Fibroblast of lung (primary cell): ENCODE data around the gene FBXO47. TPM values are rescaled to one million over a fixed set of nuclear protein-coding genes. Genes with fewer than 3 reads are reported as not detected.

Experiments used
- DNase-seq, 2 donors: peaks; one replicate each; pipeline versions ENCODE4 v3.0.0 to v3.0.0-alpha.2; 2010; ENCODE audit warnings: low read depth in 2 of 2
- H2AFZ ChIP-seq: 2 replicates; pipeline ENCODE4 v1.5.1; 2012; ENCODE audit warnings: low read length, control low read depth, inconsistent platforms
- H3K27ac ChIP-seq: 2 replicates; pipeline ENCODE4 v1.5.1; 2011; ENCODE audit warnings: low read length, control low read depth; ENCODE audit not compliant: insufficient read depth
- H3K27me3 ChIP-seq: 2 replicates; pipeline ENCODE4 v1.5.1; 2011; ENCODE audit warnings: mild to moderate bottlenecking, low read length; ENCODE audit not compliant: control insufficient read depth, insufficient read depth
- H3K36me3 ChIP-seq: 2 replicates; pipeline ENCODE4 v1.5.1; 2011; ENCODE audit warnings: low read length; ENCODE audit not compliant: control insufficient read depth, insufficient read depth
- H3K4me1 ChIP-seq: 2 replicates; pipeline ENCODE4 v1.5.1; 2011; ENCODE audit warnings: low read length; ENCODE audit not compliant: control insufficient read depth, insufficient read depth; ENCODE audit errors: extremely low read depth
- H3K4me2 ChIP-seq: 2 replicates; pipeline ENCODE4 v1.5.1; 2011; ENCODE audit warnings: low read length, control low read depth; ENCODE audit not compliant: insufficient read depth; ENCODE audit errors: extremely low read depth
- H3K4me3 ChIP-seq, 4 experiments: fragments of 200-600 bp in 1 of 4; sonication (generic) in 1 of 4; replicated peaks in 1 of 4; 2 replicates each; pipeline ENCODE4 v1.5.1; 2011 to 2016; ENCODE audit warnings: low read length in 4 of 4, low read depth in 3 of 4, mild to moderate bottlenecking in 3 of 4, control low read depth in 2 of 4, inconsistent platforms in 1 of 4, mixed read lengths in 1 of 4; ENCODE audit not compliant: insufficient read depth in 1 of 4; ENCODE audit errors: control extremely low read depth in 1 of 4
- H3K79me2 ChIP-seq: 2 replicates; pipeline ENCODE4 v1.5.1; 2012; ENCODE audit warnings: mild to moderate bottlenecking, low read length, inconsistent platforms; ENCODE audit not compliant: control insufficient read depth, insufficient read depth
- H3K9ac ChIP-seq: 2 replicates; pipeline ENCODE4 v1.5.1; 2011; ENCODE audit warnings: mild to moderate bottlenecking, low read length, control low read depth; ENCODE audit not compliant: insufficient read depth
- H3K9me3 ChIP-seq: 2 replicates; pipeline ENCODE4 v1.5.1; 2012; ENCODE audit warnings: low read depth, low read length; ENCODE audit not compliant: control insufficient read depth, insufficient read depth
- H4K20me1 ChIP-seq: 2 replicates; pipeline ENCODE4 v1.5.1; 2011; ENCODE audit warnings: low read length; ENCODE audit not compliant: control insufficient read depth, insufficient read depth; ENCODE audit errors: extremely low read depth
- CTCF ChIP-seq, 2 donors: IDR thresholded peaks in 1 of 2; conservative IDR thresholded peaks in 1 of 2; 1 replicate in 1 of 2; 2 replicates in 1 of 2; pipeline ENCODE4 v1.5.1; 2011 to 2012; ENCODE audit warnings: low read length in 2 of 2, control low read depth in 1 of 2, inconsistent platforms in 1 of 2, low read depth in 1 of 2, mild to moderate bottlenecking in 1 of 2
- EZH2 ChIP-seq: IDR thresholded peaks from 2 replicates; pipeline ENCODE4 v1.5.1; 2012; ENCODE audit warnings: low read length, control low read depth, mild to moderate bottlenecking; ENCODE audit errors: missing control alignments
- polyA plus RNA-seq, 2 donors: library from polyadenylated mRNA; depleted of rRNA in 1 of 2; stranded (reverse) in 1 of 2; unstranded in 1 of 2; fragments of >200 nt; gene quantifications; 2 replicates each; pipeline ENCODE4 v1.2.1, GENCODE V29; 2011 to 2012; ENCODE audit warnings: missing spikeins in 1 of 2
- total RNA-seq: library from RNA; depleted of rRNA; stranded (reverse); fragments of >200 nt; gene quantifications from 2 replicates; pipeline ENCODE4 v1.2.1, GENCODE V29; 2014

Gene FBXO47
- total and polyA plus RNA-seq, 2 donors (not counting 1 experiment from before 2014, with no cell fraction given): 0.05 to 0.17 TPM

- no peaks in the 10 kb centered on the region for H3K9me3 ChIP-seq
- no peak overlapping the region for H3K27ac ChIP-seq
- H3K4me1 ChIP-seq: peaks cover 32% of the 10 kb centered on the region
- H2AFZ ChIP-seq: no peak overlapping the region
- no peak for DNase-seq
- no peak overlapping the region for H3K4me2 ChIP-seq
- no peaks in the 10 kb centered on the region for H3K27me3 ChIP-seq
- TF ChIP-seq EZH2 (no peak), CTCF (conservative IDR thresholded peaks at IDR 0.05 in 1 of 2, IDR thresholded peaks at IDR 0.05 in 1 of 2; ENCODE audit: low read depth in 1 of 2, low read length in 2 of 2) (no peak)
- no peak overlapping the region for H3K9ac ChIP-seq
- no peaks in the 10 kb centered on the region for H4K20me1 ChIP-seq
- peaks cover 51% of the 10 kb centered on the region for H3K36me3 ChIP-seq
- no peak overlapping the region for H3K4me3 ChIP-seq
- peaks cover 68% of the 10 kb centered on the region for H3K79me2 ChIP-seq
Measured at GRCh38 chr17:38894276-38894675, 72.9 kb downstream of the FBXO47 start.

DNA sequence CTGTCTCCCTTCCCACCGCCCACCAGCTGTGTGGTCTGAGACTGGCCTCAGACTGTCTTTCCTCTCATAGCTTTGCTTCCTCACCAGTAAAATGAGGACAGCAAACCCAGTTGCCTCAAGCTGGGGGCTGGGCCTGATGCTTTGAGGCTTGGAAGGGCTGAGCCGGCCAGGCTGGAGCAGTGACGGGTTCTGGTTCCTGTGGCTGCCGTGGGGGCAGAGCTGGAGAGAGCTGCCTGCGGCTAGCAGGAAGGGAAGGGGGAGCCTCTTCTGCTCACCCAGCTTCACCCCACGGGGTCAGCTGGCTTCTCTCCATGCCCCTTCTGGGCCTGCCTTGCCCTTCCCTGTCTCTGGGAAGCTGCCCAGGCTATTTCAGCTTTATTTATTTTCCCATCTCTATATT, 73.6 kb downstream of the FBXO47 start:
- no peak overlapping the region for H3K9ac ChIP-seq

DNA sequence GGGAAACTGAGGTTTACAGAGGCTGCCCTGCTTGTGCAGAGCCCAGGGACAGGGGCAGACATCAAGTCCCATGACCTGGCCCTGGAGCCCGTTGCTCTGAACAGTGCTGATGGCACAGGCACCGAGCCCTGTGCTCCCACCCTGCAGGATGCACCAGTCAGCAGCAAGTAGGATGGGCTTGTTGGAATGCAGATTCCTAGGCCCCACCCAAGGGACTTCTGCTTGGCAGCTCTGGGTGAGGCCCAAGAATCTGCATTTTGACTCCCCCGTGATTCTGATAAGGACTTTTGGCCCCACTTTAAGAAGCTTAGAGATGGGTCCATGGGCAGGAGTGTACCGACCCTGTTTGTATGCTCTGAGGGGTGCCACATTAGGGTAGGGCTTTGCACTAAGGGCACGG, 74.1 kb downstream of the FBXO47 start:
- H3K36me3 ChIP-seq: peaks cover 45% of the 10 kb centered on the region
- TF ChIP-seq EZH2: no peak
- TF ChIP-seq CTCF (conservative IDR thresholded peaks at IDR 0.05 in 1 of 2, IDR thresholded peaks at IDR 0.05 in 1 of 2; ENCODE audit: low read depth in 1 of 2, low read length in 2 of 2): no peak
- peaks cover 27% of the 10 kb centered on the region for H3K4me1 ChIP-seq
- H2AFZ ChIP-seq: no peak overlapping the region
- H3K27me3 ChIP-seq: no peaks in the 10 kb centered on the region
- no peaks in the 10 kb centered on the region for H3K9me3 ChIP-seq
- no peak overlapping the region for H3K4me3 ChIP-seq
- DNase-seq: no peak
- no peak overlapping the region for H3K9ac ChIP-seq
- no peak overlapping the region for H3K27ac ChIP-seq
- H3K4me2 ChIP-seq: no peak overlapping the region
- H4K20me1 ChIP-seq: no peaks in the 10 kb centered on the region
- peaks cover 73% of the 10 kb centered on the region for H3K79me2 ChIP-seq

More for the DNA sequence above, 73.6 kb downstream of the FBXO47 start:
- no peak overlapping the region for H3K27ac ChIP-seq
- H2AFZ ChIP-seq: no peak overlapping the region
- TF ChIP-seq CTCF (conservative IDR thresholded peaks at IDR 0.05 in 1 of 2, IDR thresholded peaks at IDR 0.05 in 1 of 2; ENCODE audit: low read depth in 1 of 2, low read length in 2 of 2) (no peak), EZH2 (no peak)
- peaks cover 72% of the 10 kb centered on the region for H3K79me2 ChIP-seq
- DNase-seq: peak in 1 of 2 donors; percentile 62
- H3K27me3 ChIP-seq: no peaks in the 10 kb centered on the region
- peaks cover 48% of the 10 kb centered on the region for H3K36me3 ChIP-seq
- H3K4me3 ChIP-seq: no peak overlapping the region
- no peaks in the 10 kb centered on the region for H4K20me1 ChIP-seq
- no peaks in the 10 kb centered on the region for H3K9me3 ChIP-seq
- H3K4me1 ChIP-seq: peaks cover 31% of the 10 kb centered on the region
- no peak overlapping the region for H3K4me2 ChIP-seq
